Measurements from ENCODE around the gene DACH2. TPM values are rescaled to one million over a fixed set of nuclear protein-coding genes. Genes with fewer than 3 reads are reported as not detected.

The DACH2 gene
- polyA plus RNA-seq, 3 donors, result not detected

DNA sequence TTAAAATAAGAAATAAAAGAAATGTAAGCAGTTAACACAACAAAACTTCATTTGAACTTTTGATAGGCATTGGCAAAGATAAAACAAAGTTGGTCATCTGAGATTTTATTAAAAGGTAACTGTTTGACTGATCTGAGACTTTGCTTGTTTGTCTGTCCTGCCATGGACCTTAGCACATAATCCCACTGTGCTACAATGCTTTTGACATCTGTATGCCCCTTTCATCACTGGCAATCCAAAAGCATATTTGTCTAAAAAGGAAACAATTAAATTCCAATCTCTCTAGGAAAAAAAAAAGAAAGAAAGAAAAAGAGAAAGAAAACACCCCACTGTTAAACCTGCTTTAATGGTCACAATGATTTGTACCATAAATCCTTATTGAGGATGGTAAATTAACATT, 231.0 kb downstream of the DACH2 start:
- Histone ChIP-seq H3K79me2 (ENCODE audit: insufficient read depth, low read length) (no peaks in the 10 kb centered on the region), H3K9me3 (replicated peaks in 1 of 2; ENCODE audit: control insufficient read depth in 1 of 2, insufficient read depth in 1 of 2, low read length in 2 of 2) (no peaks in the 10 kb centered on the region), H3K27me3 (ENCODE audit: control insufficient read depth in 2 of 2, insufficient read depth in 2 of 2, low read length in 2 of 2) (no peaks in the 10 kb centered on the region), H4K20me1 (ENCODE audit: insufficient read depth, low read length) (no peaks in the 10 kb centered on the region), H2AFZ (ENCODE audit: insufficient read depth, low read depth, low read length, poor library complexity, severe bottlenecking) (no peak overlapping the region), H3K9ac (ENCODE audit: insufficient read depth, low read length, poor library complexity, severe bottlenecking) (no peak overlapping the region), H3K27ac (ENCODE audit: low read depth in 1 of 2, low read length in 2 of 2) (no peak overlapping the region), H3K4me3 (replicated peaks in 1 of 3; ENCODE audit: low read depth in 2 of 3, low read length in 3 of 3) (no peak overlapping the region), H3K36me3 (replicated peaks in 1 of 2; ENCODE audit: control insufficient read depth in 1 of 2, insufficient read depth in 2 of 2, low read length in 2 of 2) (no peaks in the 10 kb centered on the region), H3K4me2 (replicated peaks; ENCODE audit: extremely low read depth, low read length, poor library complexity, severe bottlenecking) (no peak overlapping the region), H3K4me1 (ENCODE audit: control insufficient read depth in 1 of 2, insufficient read depth in 2 of 2, low read length in 2 of 2) (no peaks in the 10 kb centered on the region)
- Mint-ChIP-seq H3K4me1 (no peaks in the 10 kb centered on the region), H3K27ac (no peak overlapping the region), H3K36me3 (no peaks in the 10 kb centered on the region), H3K4me3 (no peak overlapping the region), H3K27me3 (ENCODE audit: low read depth in 3 of 3) (no peaks in the 10 kb centered on the region), H3K9me3 (no peaks in the 10 kb centered on the region)
- TF ChIP-seq, protein P1, sequence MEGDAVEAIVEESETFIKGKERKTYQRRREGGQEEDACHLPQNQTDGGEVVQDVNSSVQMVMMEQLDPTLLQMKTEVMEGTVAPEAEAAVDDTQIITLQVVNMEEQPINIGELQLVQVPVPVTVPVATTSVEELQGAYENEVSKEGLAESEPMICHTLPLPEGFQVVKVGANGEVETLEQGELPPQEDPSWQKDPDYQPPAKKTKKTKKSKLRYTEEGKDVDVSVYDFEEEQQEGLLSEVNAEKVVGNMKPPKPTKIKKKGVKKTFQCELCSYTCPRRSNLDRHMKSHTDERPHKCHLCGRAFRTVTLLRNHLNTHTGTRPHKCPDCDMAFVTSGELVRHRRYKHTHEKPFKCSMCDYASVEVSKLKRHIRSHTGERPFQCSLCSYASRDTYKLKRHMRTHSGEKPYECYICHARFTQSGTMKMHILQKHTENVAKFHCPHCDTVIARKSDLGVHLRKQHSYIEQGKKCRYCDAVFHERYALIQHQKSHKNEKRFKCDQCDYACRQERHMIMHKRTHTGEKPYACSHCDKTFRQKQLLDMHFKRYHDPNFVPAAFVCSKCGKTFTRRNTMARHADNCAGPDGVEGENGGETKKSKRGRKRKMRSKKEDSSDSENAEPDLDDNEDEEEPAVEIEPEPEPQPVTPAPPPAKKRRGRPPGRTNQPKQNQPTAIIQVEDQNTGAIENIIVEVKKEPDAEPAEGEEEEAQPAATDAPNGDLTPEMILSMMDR (IDR thresholded peaks at IDR 0.05), result no peak
- intact Hi-C loops (cut with micrococcal nuclease), result no loop called here
- DNase-seq, result no peak

- Mint-ChIP-seq H3K36me3 (no peaks in the 10 kb centered on the region), H3K27me3 (ENCODE audit: low read depth in 3 of 3) (no peaks in the 10 kb centered on the region), H3K4me3 (no peak overlapping the region), H3K27ac (no peak overlapping the region), H3K9me3 (no peaks in the 10 kb centered on the region), H3K4me1 (no peaks in the 10 kb centered on the region)
- Histone ChIP-seq H3K4me1 (ENCODE audit: control insufficient read depth in 1 of 2, insufficient read depth in 2 of 2, low read length in 2 of 2) (no peaks in the 10 kb centered on the region), H4K20me1 (ENCODE audit: insufficient read depth, low read length) (no peaks in the 10 kb centered on the region), H3K9ac (ENCODE audit: insufficient read depth, low read length, poor library complexity, severe bottlenecking) (no peak overlapping the region), H3K27me3 (ENCODE audit: control insufficient read depth in 2 of 2, insufficient read depth in 2 of 2, low read length in 2 of 2) (no peaks in the 10 kb centered on the region), H3K9me3 (replicated peaks in 1 of 2; ENCODE audit: control insufficient read depth in 1 of 2, insufficient read depth in 1 of 2, low read length in 2 of 2) (no peaks in the 10 kb centered on the region), H3K36me3 (replicated peaks in 1 of 2; ENCODE audit: control insufficient read depth in 1 of 2, insufficient read depth in 2 of 2, low read length in 2 of 2) (no peaks in the 10 kb centered on the region), H3K4me2 (replicated peaks; ENCODE audit: extremely low read depth, low read length, poor library complexity, severe bottlenecking) (no peak overlapping the region), H3K79me2 (ENCODE audit: insufficient read depth, low read length) (no peaks in the 10 kb centered on the region), H3K27ac (ENCODE audit: low read depth in 1 of 2, low read length in 2 of 2) (no peak overlapping the region), H3K4me3 (replicated peaks in 1 of 3; ENCODE audit: low read depth in 2 of 3, low read length in 3 of 3) (no peak overlapping the region), H2AFZ (ENCODE audit: insufficient read depth, low read depth, low read length, poor library complexity, severe bottlenecking) (no peak overlapping the region)
- no CpG with 5 or more reads among the region's 3 CpGs for WGBS (ENCODE audit: insufficient coverage)
- TF ChIP-seq, protein P1 (IDR thresholded peaks at IDR 0.05), result no peak
- no peak for DNase-seq
- intact Hi-C loops (cut with micrococcal nuclease), result no loop called here
These were observed 235.7 kb downstream of the DACH2 start for GRCh38 chrX:86383681-86384540.

Measured in CD14-positive monocyte (primary cell).